Neural progenitor cell (in vitro differentiated cells): ENCODE data around the gene G0S2. TPM values are rescaled to one million over a fixed set of nuclear protein-coding genes. Genes with fewer than 3 reads are reported as not detected.

Experiments
- DNase-seq: peaks from one replicate; pipeline ENCODE4 v3.0.0-alpha.2; 2016; ENCODE audit warnings: low spot score
- H2AFZ ChIP-seq: fragments of 200-600 bp; sonication (generic); replicated peaks from 2 replicates; pipeline ENCODE4 v1.6.1; 2016; ENCODE audit warnings: antibody characterized with exemption
- H3F3A ChIP-seq: fragments of 200-600 bp; sonication (generic); 2 replicates; pipeline ENCODE4 v1.6.1; 2016; ENCODE audit warnings: antibody characterized with exemption, low read depth
- H3K27ac ChIP-seq: fragments of 200-600 bp; sonication (generic); 2 replicates; pipeline ENCODE4 v1.5.1; 2016; ENCODE audit warnings: mild to moderate bottlenecking
- H3K27me3 ChIP-seq: fragments of 200-600 bp; sonication (generic); 2 replicates; pipeline ENCODE4 v1.6.1; 2016; ENCODE audit warnings: mild to moderate bottlenecking, moderate library complexity
- H3K36me3 ChIP-seq: fragments of 200-600 bp; sonication (generic); 2 replicates; pipeline ENCODE4 v1.5.1; 2016
- H3K4me1 ChIP-seq: fragments of 200-600 bp; sonication (generic); 2 replicates; pipeline ENCODE4 v1.6.1; 2016; ENCODE audit warnings: mixed run types
- H3K4me2 ChIP-seq: fragments of 200-600 bp; sonication (generic); 2 replicates; pipeline ENCODE4 v1.6.1; 2016
- H3K4me3 ChIP-seq: fragments of 200-600 bp; sonication (generic); 2 replicates; pipeline ENCODE4 v1.5.1; 2016
- H3K79me2 ChIP-seq: fragments of 200-600 bp; sonication (generic); 2 replicates; pipeline ENCODE4 v1.6.1; 2016; ENCODE audit warnings: low read depth
- H3K9ac ChIP-seq: fragments of 200-600 bp; sonication (generic); 2 replicates; pipeline ENCODE4 v1.6.1; 2016
- H3K9me3 ChIP-seq: fragments of 200-600 bp; sonication (generic); 2 replicates; pipeline ENCODE4 v1.5.1; 2016; ENCODE audit warnings: low read depth
- H4K20me1 ChIP-seq: fragments of 200-600 bp; sonication (generic); 2 replicates; pipeline ENCODE4 v1.6.1; 2016; ENCODE audit warnings: low read depth
- H3K27ac Mint-ChIP-seq: 3 replicates; pipeline ENCODE4 v1.8.0; 2021; ENCODE audit warnings: mixed read lengths
- H3K27me3 Mint-ChIP-seq: 2 replicates; pipeline ENCODE4 v1.8.0; 2022; ENCODE audit warnings: low read depth, mild to moderate bottlenecking, inconsistent platforms, moderate library complexity, mixed read lengths; ENCODE audit not compliant: insufficient read depth
- H3K36me3 Mint-ChIP-seq: 3 replicates; pipeline ENCODE4 v1.8.0; 2021; ENCODE audit warnings: mixed read lengths
- H3K4me1 Mint-ChIP-seq: 3 replicates; pipeline ENCODE4 v1.8.0; 2021; ENCODE audit warnings: mixed read lengths
- H3K4me3 Mint-ChIP-seq: 3 replicates; pipeline ENCODE4 v1.8.0; 2021; ENCODE audit warnings: mild to moderate bottlenecking, moderate library complexity, mixed read lengths
- H3K9me3 Mint-ChIP-seq: 3 replicates; pipeline ENCODE4 v1.8.0; 2020; ENCODE audit warnings: mixed read lengths
- CTCF ChIP-seq: fragments of 200-600 bp; sonication (generic); IDR thresholded peaks from 2 replicates; pipeline ENCODE4 v1.5.1; 2017; ENCODE audit warnings: antibody characterized with exemption, mild to moderate bottlenecking
- EZH2 ChIP-seq: fragments of 200-600 bp; sonication (generic); IDR thresholded peaks from 2 replicates; pipeline ENCODE4 v1.6.1; 2017; ENCODE audit warnings: antibody characterized with exemption, mild to moderate bottlenecking, moderate library complexity
- EZH2phosphoT487 ChIP-seq: fragments of 200-600 bp; sonication (generic); IDR thresholded peaks from 2 replicates; pipeline ENCODE4 v1.6.1; 2017; ENCODE audit warnings: antibody characterized with exemption
- total RNA-seq: library from RNA; depleted of rRNA; stranded (reverse); fragments of >200 nt; gene quantifications from 2 replicates; pipeline ENCODE4 v1.2.3, GENCODE V29; 2015; ENCODE audit warnings: low replicate concordance

G0S2 gene
- total RNA-seq, 1 donor from 2014 or later = not detected

- Mint-ChIP-seq H3K27me3 (no peaks in the 10 kb centered on the region), H3K27ac (no peak overlapping the region), H3K9me3 (no peaks in the 10 kb centered on the region), H3K36me3 (no peaks in the 10 kb centered on the region), H3K4me1 (no peaks in the 10 kb centered on the region), H3K4me3 (no peak overlapping the region)
- no peaks in the 10 kb centered on the region for H4K20me1 ChIP-seq
- no peak overlapping the region for H3K4me3 ChIP-seq
- H3K27me3 ChIP-seq = peaks cover 18% of the 10 kb centered on the region
- H3K27ac ChIP-seq = no peak overlapping the region
- no peaks in the 10 kb centered on the region for H3K79me2 ChIP-seq
- H3K36me3 ChIP-seq = no peaks in the 10 kb centered on the region
- no peak overlapping the region for H2AFZ ChIP-seq
- no peaks in the 10 kb centered on the region for H3K9me3 ChIP-seq
- TF ChIP-seq EZH2phosphoT487 = no peak
- TF ChIP-seq CTCF = no peak
- no peak for TF ChIP-seq EZH2
- no peak overlapping the region for H3K9ac ChIP-seq
- no peaks in the 10 kb centered on the region for H3K4me1 ChIP-seq
- H3F3A ChIP-seq = no peaks in the 10 kb centered on the region
- no peak overlapping the region for H3K4me2 ChIP-seq
- no peak for DNase-seq
These were observed 42.6 kb downstream of the G0S2 start for GRCh38 chr1:209717818-209718217.

DNA sequence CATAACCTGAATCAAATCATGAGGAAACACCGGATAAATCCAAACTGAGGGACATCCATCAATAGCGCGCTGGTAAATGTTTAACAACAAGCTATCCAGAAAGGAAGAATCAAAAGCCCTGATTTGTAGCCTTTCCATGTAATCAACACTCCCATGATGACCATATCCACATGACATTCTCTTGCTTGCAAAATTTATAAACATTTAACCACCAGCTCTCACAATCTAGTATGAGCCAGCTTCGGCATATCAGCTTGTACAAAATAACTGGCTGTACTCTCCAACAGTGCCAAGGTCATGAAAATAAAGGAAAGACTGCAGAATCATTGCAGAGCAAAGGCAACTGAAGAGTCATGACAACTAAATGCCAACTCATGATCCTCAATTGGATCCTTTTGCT lies 45.1 kb downstream of the G0S2 start:
- H3K4me1 Mint-ChIP-seq = no peaks in the 10 kb centered on the region
- H3K4me3 Mint-ChIP-seq = no peak overlapping the region
- Histone ChIP-seq H2AFZ (no peak overlapping the region), H3F3A (no peaks in the 10 kb centered on the region), H3K9me3 (no peaks in the 10 kb centered on the region), H3K9ac (no peak overlapping the region), H3K36me3 (no peaks in the 10 kb centered on the region), H4K20me1 (no peaks in the 10 kb centered on the region), H3K4me2 (no peak overlapping the region), H3K4me3 (no peak overlapping the region), H3K4me1 (no peaks in the 10 kb centered on the region), H3K27me3 (peaks cover 18% of the 10 kb centered on the region), H3K27ac (no peak overlapping the region), H3K79me2 (no peaks in the 10 kb centered on the region)
- no peak overlapping the region for H3K27ac Mint-ChIP-seq
- no peak for DNase-seq
- H3K36me3 Mint-ChIP-seq = no peaks in the 10 kb centered on the region
- no peaks in the 10 kb centered on the region for H3K27me3 Mint-ChIP-seq
- TF ChIP-seq EZH2 (no peak), CTCF (no peak), EZH2phosphoT487 (no peak)
- H3K9me3 Mint-ChIP-seq = no peaks in the 10 kb centered on the region

DNA sequence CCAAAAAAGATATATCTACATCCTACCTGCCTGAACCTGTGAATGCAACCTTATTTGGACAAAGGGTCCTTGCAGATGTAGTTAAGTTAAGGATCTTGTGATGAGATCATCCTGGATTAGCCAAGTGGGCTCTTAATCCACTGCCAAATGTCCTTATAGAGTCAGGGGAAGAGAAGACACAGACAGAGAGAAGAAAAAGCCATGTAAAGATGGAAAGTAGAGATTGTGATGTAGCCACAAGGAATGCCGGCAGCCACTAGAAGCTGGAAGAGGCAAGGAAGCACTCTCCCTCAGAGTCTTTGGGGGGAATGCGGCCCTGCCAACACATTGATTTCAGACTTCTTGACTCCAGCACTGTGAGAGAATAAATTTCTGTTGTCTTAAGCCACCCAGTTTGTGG lies 45.6 kb downstream of the G0S2 start:
- no peak for DNase-seq
- no peak overlapping the region for H3K27ac Mint-ChIP-seq
- no peaks in the 10 kb centered on the region for H3K27me3 Mint-ChIP-seq
- Histone ChIP-seq H3K4me1 (no peaks in the 10 kb centered on the region), H3K4me2 (no peak overlapping the region), H3F3A (no peaks in the 10 kb centered on the region), H3K36me3 (no peaks in the 10 kb centered on the region), H3K9me3 (no peaks in the 10 kb centered on the region), H3K27ac (no peak overlapping the region), H3K79me2 (no peaks in the 10 kb centered on the region), H4K20me1 (no peaks in the 10 kb centered on the region), H3K9ac (no peak overlapping the region), H3K4me3 (no peak overlapping the region), H2AFZ (no peak overlapping the region), H3K27me3 (peaks cover 16% of the 10 kb centered on the region)
- no peaks in the 10 kb centered on the region for H3K9me3 Mint-ChIP-seq
- TF ChIP-seq EZH2phosphoT487 (no peak), EZH2 (no peak), CTCF (no peak)
- H3K4me1 Mint-ChIP-seq = no peaks in the 10 kb centered on the region
- H3K4me3 Mint-ChIP-seq = no peak overlapping the region
- H3K36me3 Mint-ChIP-seq = no peaks in the 10 kb centered on the region
